Esophagus mucosa (tissue), 1 donor: ENCODE measurements around the gene TMEM131L. TPM values are rescaled to one million over a fixed set of nuclear protein-coding genes. Genes with fewer than 3 reads are reported as not detected.

Experiments
- ATAC-seq: fragments of 200-7000 bp; cut with Tn5 transposase; one replicate; pipeline ENCODE4 v1.9.1; 2020
- total RNA-seq: library from RNA; stranded (reverse); gene quantifications from one replicate; pipeline ENCODE4 v1.2.4, GENCODE V29; 2023
- donor health status: DM: yes; HTN: yes; CAD: no.

Gene TMEM131L
- total RNA-seq, 1 donor from 2014 or later, result 14.7 TPM

- no peak for ATAC-seq
These were observed 56.6 kb downstream of the TMEM131L start for GRCh38 chr4:153522802-153523094.

- no peak for ATAC-seq
These were observed 57.1 kb downstream of the TMEM131L start for GRCh38 chr4:153523164-153523796.

- ATAC-seq, result no peak
These were observed 57.8 kb downstream of the TMEM131L start for GRCh38 chr4:153523941-153524386.

- no peak for ATAC-seq
These were observed 58.5 kb downstream of the TMEM131L start for GRCh38 chr4:153524682-153525081.

- no peak for ATAC-seq
These were observed 61.5 kb downstream of the TMEM131L start for GRCh38 chr4:153527690-153528089.

- no peak for ATAC-seq
These were observed 62.7 kb downstream of the TMEM131L start for GRCh38 chr4:153528705-153529485.

- ATAC-seq, result no peak
These were observed 63.5 kb downstream of the TMEM131L start for GRCh38 chr4:153529646-153530045.

GRCh38 chr4:153530284-153530999, 64.3 kb downstream of the TMEM131L start:
- ATAC-seq, result no peak

- ATAC-seq, result no peak
These were observed 64.8 kb downstream of the TMEM131L start for GRCh38 chr4:153531000-153531358.

GRCh38 chr4:153531976-153532626, 65.9 kb downstream of the TMEM131L start:
- ATAC-seq, result no peak

- no peak for ATAC-seq
These were observed 66.5 kb downstream of the TMEM131L start for GRCh38 chr4:153532636-153533035.

- no peak for ATAC-seq
These were observed 67.2 kb downstream of the TMEM131L start for GRCh38 chr4:153533387-153533786.

- no peak for ATAC-seq
These were observed 68.9 kb downstream of the TMEM131L start for GRCh38 chr4:153534792-153535629.

GRCh38 chr4:153535772-153536513, 69.8 kb downstream of the TMEM131L start:
- ATAC-seq, result no peak

- no peak for ATAC-seq
These were observed 71.4 kb downstream of the TMEM131L start for GRCh38 chr4:153537493-153537960.

GRCh38 chr4:153538487-153539357, 72.6 kb downstream of the TMEM131L start:
- no peak for ATAC-seq

GRCh38 chr4:153539422-153539821, 73.3 kb downstream of the TMEM131L start:
- ATAC-seq, result no peak

- no peak for ATAC-seq
These were observed 75.4 kb downstream of the TMEM131L start for GRCh38 chr4:153541456-153542096.

- no peak for ATAC-seq
These were observed 76.0 kb downstream of the TMEM131L start for GRCh38 chr4:153542131-153542530.

GRCh38 chr4:153542834-153543233, 76.7 kb downstream of the TMEM131L start:
- no peak for ATAC-seq
